Thyroid gland (tissue), 4 donors: Measurements from ENCODE around the gene CASP2. TPM values are rescaled to one million over a fixed set of nuclear protein-coding genes. Genes with fewer than 3 reads are reported as not detected.

Experiments used
- DNase-seq, 2 donors: peaks; one replicate each; pipeline ENCODE4 v3.0.0-alpha.2; 2019
- H3K27ac ChIP-seq, 3 donors: fragments of 200-600 bp; sonication (generic); 1 replicate in 2 of 3; 2 replicates in 1 of 3; pipeline ENCODE4 v1.5.1; 2016 to 2019; ENCODE audit warnings: mild to moderate bottlenecking in 1 of 3, moderate library complexity in 1 of 3
- H3K27me3 ChIP-seq: fragments of 200-600 bp; sonication (generic); one replicate; pipeline ENCODE4 v1.5.1; 2019
- H3K36me3 ChIP-seq, 2 donors: fragments of 200-600 bp; sonication (generic); one replicate each; pipeline ENCODE4 v1.5.1; 2016 to 2019
- H3K4me1 ChIP-seq, 2 donors: fragments of 200-600 bp; sonication (generic); one replicate each; pipeline ENCODE4 v1.5.1; 2017 to 2019
- H3K4me3 ChIP-seq, 3 donors: fragments of 200-600 bp; sonication (generic); replicated peaks in 1 of 3; 1 replicate in 2 of 3; 2 replicates in 1 of 3; pipeline ENCODE4 v1.5.1; 2016; ENCODE audit warnings: mild to moderate bottlenecking in 1 of 3
- H3K9me3 ChIP-seq: fragments of 200-600 bp; sonication (generic); one replicate; pipeline ENCODE4 v1.5.1; 2017
- CTCF ChIP-seq, 6 experiments: fragments of 200-600 bp in 3 of 6; fragments of 450-650 bp in 3 of 6; sonication (generic) in 3 of 6; IDR thresholded peaks; one replicate each; pipeline ENCODE4 v1.5.1; 2016 to 2019; ENCODE audit warnings: antibody characterized with exemption in 6 of 6, mild to moderate bottlenecking in 2 of 6, inconsistent platforms in 1 of 6, moderate library complexity in 1 of 6
- POLR2A ChIP-seq, 2 donors: fragments of 450-650 bp; IDR thresholded peaks; one replicate each; pipeline ENCODE4 v1.6.1; 2017; ENCODE audit warnings: antibody characterized with exemption in 2 of 2, mild to moderate bottlenecking in 2 of 2, moderate library complexity in 1 of 2
- WGBS, 2 donors: methylation state at CpG; one replicate each; pipeline ENCODE4 v1.1.5; 2017; 5-methylcytosine and 5-hydroxymethylcytosine counted together
- intact Hi-C: fragments of 100-400 bp; cut with DNase I; formaldehyde crosslinking; loops from one replicate; pipeline ENCODE4 v1.15.1; 2023
- total RNA-seq, 4 donors: library from RNA; depleted of rRNA; stranded (reverse); fragments of >200 nt; gene quantifications; one replicate each; pipeline ENCODE4 v1.2.3, GENCODE V29; 2016

CASP2 gene
- total RNA-seq = 10 to 100 TPM; 13.0 to 21.7 (median 17.5) TPM

GRCh38 chr7:143287935-143288826 is at the start of gene CASP2:
CASP2 (plus strand) TSS chr7:143288351; CDS start chr7:143288456, 105 bp downstream.
- H3K4me1 ChIP-seq = peaks cover 9 to 44% of the 10 kb centered on the region in 2 donors
- H3K27me3 ChIP-seq = no peaks in the 10 kb centered on the region
- peak within 1 kb of the TSS; percentile 20 to 85 (median 66) for H3K4me3 ChIP-seq
- H3K9me3 ChIP-seq = no peaks in the 10 kb centered on the region
- DNase-seq = peak; percentile 97 to 98
- intact Hi-C loops = loop anchor here (10.0 kb wide), 2 partner anchors 97 to 127 kb away; partner anchors contain the start of gene ZYX
- H3K27ac ChIP-seq = peak within 1 kb of the TSS; percentile 63 to 83 (median 82)
- TF ChIP-seq POLR2A (IDR thresholded peaks at IDR 0.05) (peak in 1 of 2 donors; percentile 85), CTCF (IDR thresholded peaks at IDR 0.05) (peak in 3 of 6 experiments; percentile 32 to 44 (median 33))
- peaks cover 9 to 14% of the 10 kb centered on the region in 2 donors for H3K36me3 ChIP-seq
- WGBS, 2 donors = 0 to 4% methylated on average over 13 to 55 of the region's 84 CpGs

- intact Hi-C loops = loop anchor here (5.0 kb wide), 3 partner anchors 52 to 177 kb away; no protein-coding TSS in a partner anchor
- H3K36me3 ChIP-seq = no peaks in the 10 kb centered on the region
- H3K4me1 ChIP-seq = peaks cover 0 to 3% of the 10 kb centered on the region in 2 donors
- DNase-seq = no peak
- H3K27ac ChIP-seq = no peak overlapping the region
- H3K27me3 ChIP-seq = no peaks in the 10 kb centered on the region
- TF ChIP-seq POLR2A (IDR thresholded peaks at IDR 0.05) = no peak
- TF ChIP-seq CTCF (IDR thresholded peaks at IDR 0.05) = no peak
- no peak overlapping the region for H3K4me3 ChIP-seq
- no peaks in the 10 kb centered on the region for H3K9me3 ChIP-seq
Measured at GRCh38 chr7:143239813-143240212, 48.3 kb upstream of the CASP2 start.

- H3K9me3 ChIP-seq = no peaks in the 10 kb centered on the region
- TF ChIP-seq POLR2A (IDR thresholded peaks at IDR 0.05) (no peak), CTCF (IDR thresholded peaks at IDR 0.05) (peak; percentile 78 to 90 (median 87))
- H3K36me3 ChIP-seq = no peaks in the 10 kb centered on the region
- no peak overlapping the region for H3K4me3 ChIP-seq
- intact Hi-C loops = loop anchor here (5.0 kb wide), 3 partner anchors 52 to 177 kb away; no protein-coding TSS in a partner anchor
- peak; percentile 69 to 74 for DNase-seq
- no peak overlapping the region for H3K27ac ChIP-seq
- H3K27me3 ChIP-seq = no peaks in the 10 kb centered on the region
- H3K4me1 ChIP-seq = peaks cover 0 to 3% of the 10 kb centered on the region in 2 donors
- 18 to 20% methylated on average over 9 of the region's 9 CpGs for WGBS, 2 donors
Measured at GRCh38 chr7:143240291-143241168, 47.6 kb upstream of the CASP2 start.

- no peaks in the 10 kb centered on the region for H3K36me3 ChIP-seq
- no peak overlapping the region for H3K4me3 ChIP-seq
- DNase-seq = no peak
- H3K27me3 ChIP-seq = no peaks in the 10 kb centered on the region
- no peaks in the 10 kb centered on the region for H3K9me3 ChIP-seq
- peaks cover 0 to 3% of the 10 kb centered on the region in 2 donors for H3K4me1 ChIP-seq
- intact Hi-C loops = loop anchor here (5.0 kb wide), 3 partner anchors 50 to 175 kb away; no protein-coding TSS in a partner anchor
- TF ChIP-seq CTCF (IDR thresholded peaks at IDR 0.05) (no peak), POLR2A (IDR thresholded peaks at IDR 0.05) (no peak)
- no peak overlapping the region for H3K27ac ChIP-seq
- WGBS, 2 donors = 87 to 90% methylated on average over 11 of the region's 11 CpGs
Measured at GRCh38 chr7:143242306-143242705, 45.8 kb upstream of the CASP2 start.
